Measurements from ENCODE around the gene SAFB.

SAFB gene

DNA sequence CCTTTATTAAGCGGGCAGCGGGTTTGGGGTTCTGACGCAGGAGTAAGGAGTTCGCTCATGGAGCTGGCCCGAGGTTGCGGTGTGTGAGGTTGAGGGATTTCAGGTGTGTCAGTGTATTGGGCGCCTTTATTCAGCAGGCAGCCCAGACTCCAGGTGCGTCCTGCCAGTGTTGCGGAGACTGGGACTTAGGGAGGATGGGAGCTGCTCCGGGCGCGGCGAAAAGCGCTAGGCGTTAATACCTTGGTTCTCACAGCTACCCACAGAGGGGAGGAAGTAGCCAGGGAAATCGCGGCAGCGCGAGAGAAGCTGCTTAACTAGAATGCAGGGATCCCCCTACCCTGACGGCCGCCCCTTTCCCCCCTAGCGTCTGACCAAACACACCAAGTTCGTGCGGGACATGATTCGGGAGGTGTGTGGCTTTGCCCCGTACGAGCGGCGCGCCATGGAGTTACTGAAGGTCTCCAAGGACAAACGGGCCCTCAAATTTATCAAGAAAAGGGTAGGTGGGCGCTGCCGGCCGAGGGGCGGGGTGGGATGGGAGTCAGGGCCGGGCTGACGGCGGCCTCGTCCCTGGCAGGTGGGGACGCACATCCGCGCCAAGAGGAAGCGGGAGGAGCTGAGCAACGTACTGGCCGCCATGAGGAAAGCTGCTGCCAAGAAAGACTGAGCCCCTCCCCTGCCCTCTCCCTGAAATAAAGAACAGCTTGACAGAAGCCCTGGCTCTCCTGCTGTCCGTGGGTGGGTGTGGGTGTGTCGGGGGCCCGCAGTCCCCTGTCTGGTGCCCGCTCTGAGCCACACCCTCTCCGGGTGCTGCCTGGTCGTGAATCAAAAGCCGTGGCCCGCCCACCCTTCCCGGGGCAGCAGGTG, 68.3 kb downstream of the SAFB start:
- peak overlapping the region; percentile 100 for H3K4me3 ChIP-seq
- TF ChIP-seq EZH2 (IDR thresholded peaks at IDR 0.05) (no peak), POLR2AphosphoS5 (IDR thresholded peaks at IDR 0.05; ENCODE audit: borderline replicate concordance, low read depth, low read length) (peak; percentile 44)
- no peaks in the 10 kb centered on the region for H3K9me3 ChIP-seq (ENCODE audit: low read depth, low read length)
- H3K9ac ChIP-seq (ENCODE audit: insufficient read length), result peak overlapping the region; percentile 100
- H3K27ac ChIP-seq, result peak overlapping the region; percentile 97
- DNase-seq (ENCODE audit: low read depth, low spot score), result no peak
- peaks cover 56% of the 10 kb centered on the region for H3K36me3 ChIP-seq (ENCODE audit: insufficient read depth, low read length)

DNA sequence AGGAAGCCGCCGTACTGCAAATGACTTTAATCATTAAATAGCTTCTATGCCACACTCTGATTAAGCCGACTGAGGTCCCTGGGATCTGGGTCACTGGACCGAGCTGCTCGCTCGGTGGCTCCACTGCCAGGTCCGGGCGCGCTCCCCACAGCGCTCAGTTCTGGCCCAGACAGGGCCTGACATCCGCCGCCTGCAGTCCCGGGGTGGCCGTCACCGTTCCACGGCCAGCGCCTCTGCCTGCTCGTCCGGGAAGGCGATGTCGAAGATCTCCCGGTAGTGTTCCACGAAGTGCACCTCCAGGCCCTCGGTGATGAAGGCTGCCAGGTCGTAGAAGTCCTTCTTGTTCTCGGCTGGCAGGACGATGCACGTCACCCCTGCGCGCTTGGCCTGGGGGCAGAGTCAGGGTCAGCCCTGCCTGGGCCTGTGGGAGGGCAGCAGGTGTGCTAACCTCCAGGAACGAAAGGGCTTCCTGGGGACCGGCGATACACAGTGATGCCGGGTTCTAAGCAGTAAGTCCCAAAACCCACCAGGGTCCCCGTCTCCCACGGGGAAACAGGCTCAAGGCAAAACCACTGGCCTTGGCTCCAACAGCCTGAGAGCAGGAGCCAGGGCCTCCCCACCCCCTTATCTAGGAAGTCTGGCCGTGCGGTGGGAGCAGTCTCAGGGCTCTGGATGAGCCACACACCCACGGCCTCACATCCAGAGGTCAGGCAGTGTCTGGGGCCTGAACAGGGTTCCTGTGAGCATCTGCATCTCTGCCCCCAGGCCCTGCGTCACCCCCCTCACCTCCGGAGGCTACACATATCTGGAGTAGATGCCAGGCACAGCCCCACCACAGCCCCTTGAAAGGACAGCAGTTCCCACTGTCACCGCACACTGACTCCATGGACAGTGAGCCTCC, 69.2 kb downstream of the SAFB start:
- DNase-seq (ENCODE audit: low read depth, low spot score), result no peak
- TF ChIP-seq FOXP2 (optimal IDR thresholded peaks at IDR 0.05; ENCODE audit: control extremely low read depth, extremely low read length, insufficient read depth), result no peak
- TF ChIP-seq EZH2 (IDR thresholded peaks at IDR 0.05), result no peak
- TF ChIP-seq POLR2AphosphoS5 (IDR thresholded peaks at IDR 0.05; ENCODE audit: borderline replicate concordance, low read depth, low read length), result no peak; the same call in 1 of the 2 replicates

DNA sequence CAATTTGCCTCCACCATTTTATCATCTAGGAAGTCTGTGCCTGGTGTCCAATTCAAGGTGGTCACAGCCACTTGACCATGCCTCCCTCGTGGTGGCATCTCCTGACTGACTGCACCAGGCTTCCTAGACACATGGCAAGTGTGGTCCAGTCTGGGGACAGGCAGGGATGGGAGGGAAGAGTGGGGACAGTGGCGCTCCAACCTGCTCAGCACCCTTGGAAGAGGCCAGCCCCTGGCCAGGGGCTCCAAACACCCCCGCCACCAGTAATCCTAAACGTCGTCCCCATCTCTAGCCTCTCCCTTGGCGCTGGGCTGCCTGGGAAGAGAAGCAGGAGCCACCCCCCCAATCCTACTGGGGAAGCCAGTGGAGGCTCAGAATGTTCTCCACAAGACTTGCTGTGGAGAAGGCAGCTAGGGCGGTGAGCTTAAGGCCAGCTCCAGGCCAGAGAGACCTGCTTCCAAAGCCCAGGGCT, 69.9 kb downstream of the SAFB start:
- Histone ChIP-seq H3K36me3 (ENCODE audit: insufficient read depth, low read length) (peaks cover 68% of the 10 kb centered on the region), H3K9ac (ENCODE audit: insufficient read length) (no peak overlapping the region), H3K27ac (peak overlapping the region; percentile 57), H3K4me3 (peak overlapping the region; percentile 100), H3K9me3 (ENCODE audit: low read depth, low read length) (no peaks in the 10 kb centered on the region)
- DNase-seq (ENCODE audit: low read depth, low spot score), result no peak
- TF ChIP-seq EZH2 (IDR thresholded peaks at IDR 0.05), result no peak
- no peak; the same call in 1 of the 2 replicates for TF ChIP-seq POLR2AphosphoS5 (IDR thresholded peaks at IDR 0.05; ENCODE audit: borderline replicate concordance, low read depth, low read length)
- TF ChIP-seq FOXP2 (optimal IDR thresholded peaks at IDR 0.05; ENCODE audit: control extremely low read depth, extremely low read length, insufficient read depth), result no peak

More for the DNA sequence above, 69.2 kb downstream of the SAFB start:
- no peak overlapping the region for H3K9ac ChIP-seq (ENCODE audit: insufficient read length)
- H3K4me3 ChIP-seq, result peak overlapping the region; percentile 100
- no peaks in the 10 kb centered on the region for H3K9me3 ChIP-seq (ENCODE audit: low read depth, low read length)
- peak overlapping the region; percentile 57 for H3K27ac ChIP-seq
- peaks cover 65% of the 10 kb centered on the region for H3K36me3 ChIP-seq (ENCODE audit: insufficient read depth, low read length)

DNA sequence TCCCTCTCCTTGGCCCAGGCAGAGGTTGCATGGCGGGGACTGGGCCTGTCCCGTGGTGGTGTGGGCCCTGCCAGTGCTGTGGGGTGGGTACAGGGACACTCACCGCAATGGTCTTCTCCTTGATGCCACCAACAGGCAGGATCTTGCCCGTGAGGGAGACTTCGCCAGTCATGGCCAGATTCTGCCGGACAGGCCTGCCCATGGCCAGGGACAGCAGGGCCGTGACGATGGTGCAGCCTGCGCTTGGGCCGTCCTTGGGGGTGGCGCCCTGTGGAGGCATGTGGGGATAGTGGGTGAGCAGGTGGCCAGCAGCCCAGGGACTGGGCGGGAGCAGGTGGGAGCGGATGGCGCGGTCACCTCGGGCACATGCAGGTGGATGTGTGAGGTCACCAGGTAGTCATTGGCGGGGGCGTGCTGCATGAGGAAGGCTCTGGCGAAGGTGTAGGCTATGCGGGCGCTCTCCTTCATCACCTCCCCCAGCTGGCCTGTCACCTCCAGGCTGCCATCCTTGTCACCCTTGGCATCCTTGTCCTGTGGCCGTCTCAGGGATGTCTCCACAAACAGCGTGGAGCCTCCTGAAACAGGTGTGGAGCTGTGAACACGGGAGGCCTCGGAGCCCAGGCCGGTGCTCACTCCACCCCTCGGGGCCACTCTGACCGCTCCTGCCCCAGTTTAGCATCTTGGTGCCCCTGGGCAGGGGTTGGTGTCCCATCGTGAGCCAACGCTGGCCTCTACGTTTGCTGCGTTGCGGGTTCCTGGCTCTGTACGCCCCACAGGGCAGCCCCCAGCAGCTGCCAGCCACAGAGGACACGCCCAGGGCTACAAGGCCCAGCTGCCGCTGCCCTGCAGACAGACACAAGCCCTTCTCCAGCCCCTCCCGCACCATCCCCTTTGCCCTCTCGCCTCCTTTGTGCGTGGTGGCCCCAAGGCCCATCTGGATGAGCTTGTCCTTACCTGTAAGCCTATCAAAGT, 70.6 kb downstream of the SAFB start:
- no peak overlapping the region for H3K4me3 ChIP-seq
- H3K9ac ChIP-seq (ENCODE audit: insufficient read length), result no peak overlapping the region
- TF ChIP-seq POLR2AphosphoS5 (IDR thresholded peaks at IDR 0.05; ENCODE audit: borderline replicate concordance, low read depth, low read length), result no peak; the same call in 1 of the 2 replicates
- no peak for TF ChIP-seq EZH2 (IDR thresholded peaks at IDR 0.05)
- TF ChIP-seq FOXP2 (optimal IDR thresholded peaks at IDR 0.05; ENCODE audit: control extremely low read depth, extremely low read length, insufficient read depth), result no peak
- peak overlapping the region; percentile 57; the same call in 1 of the 2 replicates for H3K27ac ChIP-seq
- no peak for DNase-seq (ENCODE audit: low read depth, low spot score)
- H3K36me3 ChIP-seq (ENCODE audit: insufficient read depth, low read length), result peaks cover 72% of the 10 kb centered on the region
- H3K9me3 ChIP-seq (ENCODE audit: low read depth, low read length), result no peaks in the 10 kb centered on the region

DNA sequence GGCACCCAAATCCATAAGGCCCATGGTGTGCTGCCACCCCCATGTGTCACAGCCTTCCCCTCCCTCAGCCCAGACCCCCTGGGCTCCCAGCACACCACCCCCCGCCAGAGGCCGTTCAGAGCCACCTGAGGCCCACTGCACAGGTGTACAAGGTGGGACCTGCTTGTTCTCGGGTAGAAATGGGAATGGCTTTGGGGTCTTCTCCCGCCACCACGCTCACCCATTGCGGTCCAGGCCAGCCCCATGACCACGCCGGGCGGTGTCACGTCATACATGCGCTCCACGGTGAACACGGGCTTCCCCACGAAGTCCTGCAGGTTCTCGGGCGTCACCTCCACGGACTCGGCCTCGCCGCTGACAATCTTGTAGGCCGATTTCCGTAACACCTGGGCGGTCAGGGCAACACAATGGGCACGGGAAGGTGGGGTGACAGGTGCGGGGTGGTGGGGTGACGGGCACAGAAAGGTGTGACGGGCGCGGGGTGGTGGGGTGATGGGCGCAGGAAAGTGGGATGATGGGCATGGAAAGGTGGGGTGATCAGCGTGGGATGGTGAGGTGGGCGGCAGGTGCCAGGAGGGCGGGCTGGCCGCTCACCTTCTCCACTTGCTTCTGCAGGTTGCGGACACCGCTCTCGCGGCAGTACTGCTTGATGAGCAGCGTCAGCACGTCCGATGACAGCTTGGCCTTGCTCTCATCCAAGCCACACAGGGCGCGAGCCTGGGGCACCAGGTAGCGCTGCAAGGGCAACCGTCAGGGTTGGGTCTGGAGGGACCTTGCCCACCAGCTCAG, 71.5 kb downstream of the SAFB start:
- TF ChIP-seq EZH2 (IDR thresholded peaks at IDR 0.05) (no peak), FOXP2 (optimal IDR thresholded peaks at IDR 0.05; ENCODE audit: control extremely low read depth, extremely low read length, insufficient read depth) (no peak), POLR2AphosphoS5 (IDR thresholded peaks at IDR 0.05; ENCODE audit: borderline replicate concordance, low read depth, low read length) (no peak)
- no peak overlapping the region for H3K9ac ChIP-seq (ENCODE audit: insufficient read length)
- no peak for DNase-seq (ENCODE audit: low read depth, low spot score)
- peaks cover 81% of the 10 kb centered on the region for H3K36me3 ChIP-seq (ENCODE audit: insufficient read depth, low read length)
- no peak overlapping the region for H3K4me3 ChIP-seq
- no peak overlapping the region for H3K27ac ChIP-seq
- no peaks in the 10 kb centered on the region for H3K9me3 ChIP-seq (ENCODE audit: low read depth, low read length)

DNA sequence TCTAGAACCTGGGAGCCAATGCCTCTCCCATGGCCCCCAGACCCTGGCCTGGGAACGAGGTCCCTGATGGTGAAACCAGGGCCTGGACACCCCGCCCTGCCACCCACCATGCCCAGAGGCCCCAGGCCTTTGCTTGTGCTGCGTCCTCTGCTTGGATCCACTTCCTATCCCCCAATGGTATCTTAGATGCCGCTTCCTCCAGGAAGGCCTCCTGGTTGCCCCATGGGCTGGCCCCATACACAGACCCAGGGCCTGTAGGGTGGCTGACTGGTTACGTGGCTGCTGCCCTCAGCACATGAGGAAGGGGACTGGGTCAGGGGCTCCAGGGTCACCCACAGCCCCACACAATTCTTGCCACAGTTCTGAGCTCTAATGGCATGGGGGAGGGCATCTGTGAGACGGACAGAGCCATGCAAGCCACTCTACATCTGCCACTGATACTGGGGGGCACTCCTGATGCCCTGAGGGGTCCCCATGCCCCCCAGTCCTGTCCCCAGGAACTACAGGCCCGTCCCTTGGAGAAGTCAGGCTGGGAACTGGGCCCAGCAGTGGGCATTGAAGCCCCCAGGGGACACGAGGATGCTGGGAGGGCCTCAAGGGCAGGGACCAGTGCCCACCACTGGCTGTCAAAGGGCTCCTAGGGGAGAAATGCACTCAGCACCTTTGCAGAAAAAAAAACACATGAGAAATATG, 72.2 kb downstream of the SAFB start:
- TF ChIP-seq POLR2AphosphoS5 (IDR thresholded peaks at IDR 0.05; ENCODE audit: borderline replicate concordance, low read depth, low read length) (no peak), FOXP2 (optimal IDR thresholded peaks at IDR 0.05; ENCODE audit: control extremely low read depth, extremely low read length, insufficient read depth) (no peak), EZH2 (IDR thresholded peaks at IDR 0.05) (no peak)
- H3K27ac ChIP-seq, result no peak overlapping the region
- no peak overlapping the region for H3K9ac ChIP-seq (ENCODE audit: insufficient read length)
- H3K4me3 ChIP-seq, result no peak overlapping the region
- H3K36me3 ChIP-seq (ENCODE audit: insufficient read depth, low read length), result peaks cover 82% of the 10 kb centered on the region
- no peak for DNase-seq (ENCODE audit: low read depth, low spot score)
- H3K9me3 ChIP-seq (ENCODE audit: low read depth, low read length), result no peaks in the 10 kb centered on the region
